ENCODE results near the gene GSTO2. TPM values are rescaled to one million over a fixed set of nuclear protein-coding genes. Genes with fewer than 3 reads are reported as not detected.
A peak's percentile ranks its signal among the peaks of the same experiment; 100 is the strongest.
"Not testable (repeated sequence)": the region's sequence is repeated elsewhere in the genome, so short reads cannot be mapped to it uniquely, and the experiment has no call there.

The GSTO2 gene
- total RNA-seq = 1 to 10 TPM; 1.4 to 1.5 TPM
- polyA plus RNA-seq = 1 to 10 TPM in 2 of 3 donors, under 1 TPM in 1; 0.15 to 2.0 (median 1.1) TPM
- total RNA-seq = 0.42 to 3.5 (median 1.8) reads per million in 6 experiments

DNA sequence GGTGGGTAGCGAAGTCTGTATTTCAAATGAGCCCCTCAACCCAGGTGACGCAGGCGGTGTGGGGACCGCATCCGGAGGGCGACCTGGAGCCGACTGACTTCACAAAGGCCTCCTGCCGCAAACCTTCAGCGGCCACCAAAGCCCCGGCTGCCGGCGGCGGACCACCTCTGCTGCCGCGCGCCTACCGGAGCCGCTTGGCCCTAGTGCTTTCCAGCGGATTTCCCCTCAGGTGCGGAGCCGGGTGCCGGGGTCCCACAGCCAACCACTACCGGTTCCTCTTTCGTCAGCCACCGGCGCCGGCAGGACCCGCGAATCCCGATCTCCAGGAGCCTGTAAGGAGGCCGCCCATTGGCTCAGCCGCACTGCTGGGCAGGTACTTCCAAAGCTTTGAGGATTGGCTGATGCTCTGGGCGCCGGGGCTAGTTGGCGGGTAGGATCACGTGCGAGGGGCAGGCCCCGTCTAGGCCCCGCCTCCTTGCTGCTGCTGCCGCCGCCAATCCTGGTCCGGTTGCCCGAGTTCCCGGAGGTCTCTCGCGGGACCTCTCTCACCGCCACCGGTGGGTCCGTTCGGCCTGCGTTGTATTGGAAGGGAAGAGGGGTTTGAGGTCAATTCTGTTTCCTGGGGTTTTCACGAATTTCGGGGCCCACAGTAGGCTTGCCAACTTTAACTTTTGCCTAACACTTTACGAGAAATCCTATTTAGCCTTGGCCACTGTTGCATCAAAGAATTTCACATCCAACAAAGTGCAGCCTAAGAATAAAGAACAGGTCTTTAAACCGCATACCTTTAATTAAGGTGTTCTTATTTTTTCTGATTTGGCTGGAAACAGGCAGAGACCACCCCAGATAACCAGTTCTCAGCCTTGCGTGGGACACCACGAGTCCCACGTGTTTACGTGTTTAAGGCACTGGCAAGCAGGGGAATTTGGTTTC, at the start of gene GSTO2:
Gene GSTO2 (plus strand): TSS at position 472 of the 933 bp plus-strand sequence. CDS start 5,732 bp downstream, outside the sequence.
- Mint-ChIP-seq H3K36me3 (peaks cover 5 to 39% (median 11%) of the 10 kb centered on the region in 3 donors), H3K27me3 (no peaks in the 10 kb centered on the region), H3K27ac (peak within 1 kb of the TSS; percentile 94 to 99 (median 98)), H3K9me3 (no peaks in the 10 kb centered on the region), H3K4me3 (peak within 1 kb of the TSS; percentile 89 to 96 (median 94)), H3K4me1 (peaks cover 13 to 51% (median 47%) of the 10 kb centered on the region in 4 donors)
- peak; percentile 89 to 94 for ATAC-seq
- DNase-seq = peak; percentile 93 to 99 (median 98)
- POLR2A ChIA-PET = interaction anchor here (0.7 to 1.6 kb wide), 6 partner anchors 10 to 148 kb away, joined by 3 to 16 read pairs (median 7); partner anchors contain the start of genes CFAP58, GSTO1 and SFR1

GRCh38 chr10:104220522-104220921, 48.5 kb upstream of the GSTO2 start:
- Mint-ChIP-seq H3K27ac (no peak overlapping the region), H3K36me3 (no peaks in the 10 kb centered on the region), H3K4me1 (no peaks in the 10 kb centered on the region), H3K9me3 (no peaks in the 10 kb centered on the region), H3K4me3 (no peak overlapping the region), H3K27me3 (peaks cover 11 to 28% (median 18%) of the 10 kb centered on the region in 5 donors)
- ATAC-seq = no peak
- POLR2A ChIA-PET = no interaction called here
- DNase-seq = no peak

- no peaks in the 10 kb centered on the region for H3K9me3 Mint-ChIP-seq
- POLR2A ChIA-PET = no interaction called here
Observed at GRCh38 chr10:104223304-104223703, 45.7 kb upstream of the GSTO2 start.

GRCh38 chr10:104230490-104230889, 38.5 kb upstream of the GSTO2 start:
- H3K9me3 Mint-ChIP-seq = peaks cover 0 to 6% (median 2%) of the 10 kb centered on the region in 9 donors
- H3K27ac Mint-ChIP-seq = peak overlapping the region in 1 of 10 donors; percentile 96
- no peak for ATAC-seq
- H3K4me1 Mint-ChIP-seq = peaks cover 5 to 17% (median 12%) of the 10 kb centered on the region in 4 donors
- H3K27me3 Mint-ChIP-seq = peaks cover 0 to 16% (median 3%) of the 10 kb centered on the region in 5 donors
- POLR2A ChIA-PET = no interaction called here
- H3K4me3 Mint-ChIP-seq = peak overlapping the region in 1 of 10 donors; percentile 87
- no peaks in the 10 kb centered on the region for H3K36me3 Mint-ChIP-seq
- DNase-seq = no peak

More at GRCh38 chr10:104223304-104223703, 45.7 kb upstream of the GSTO2 start:
- no peak overlapping the region for H3K4me3 Mint-ChIP-seq
- H3K4me1 Mint-ChIP-seq = no peaks in the 10 kb centered on the region
- no peak overlapping the region for H3K27ac Mint-ChIP-seq
- DNase-seq = no peak
- ATAC-seq = no peak
- peaks cover 13 to 28% (median 18%) of the 10 kb centered on the region in 5 donors for H3K27me3 Mint-ChIP-seq
- no peaks in the 10 kb centered on the region for H3K36me3 Mint-ChIP-seq

- peak; percentile 98 to 100 (median 99) for DNase-seq
- Mint-ChIP-seq H3K4me1 (peaks cover 5 to 17% (median 12%) of the 10 kb centered on the region in 4 donors), H3K27ac (peak within 1 kb of the TSS; percentile 48 to 96 (median 92)), H3K27me3 (peaks cover 0 to 16% (median 10%) of the 10 kb centered on the region in 5 donors), H3K9me3 (peaks cover 0 to 11% (median 5%) of the 10 kb centered on the region in 9 donors), H3K36me3 (no peaks in the 10 kb centered on the region), H3K4me3 (peak within 1 kb of the TSS; percentile 85 to 93 (median 90))
- POLR2A ChIA-PET = interaction anchor here (1.4 kb wide), 1 partner anchor 110 kb away, joined by 6 read pairs; the partner anchor contains the start of gene SFR1
- peak; percentile 97 to 99 for ATAC-seq
Observed at GRCh38 chr10:104231784-104232612, 37.0 kb upstream of the GSTO2 start, which contains the start of gene CFAP43. Gene CFAP43, minus strand, starts transcription at chr10:104232364. Its CDS starts 118 bp downstream, at chr10:104232246.

DNA sequence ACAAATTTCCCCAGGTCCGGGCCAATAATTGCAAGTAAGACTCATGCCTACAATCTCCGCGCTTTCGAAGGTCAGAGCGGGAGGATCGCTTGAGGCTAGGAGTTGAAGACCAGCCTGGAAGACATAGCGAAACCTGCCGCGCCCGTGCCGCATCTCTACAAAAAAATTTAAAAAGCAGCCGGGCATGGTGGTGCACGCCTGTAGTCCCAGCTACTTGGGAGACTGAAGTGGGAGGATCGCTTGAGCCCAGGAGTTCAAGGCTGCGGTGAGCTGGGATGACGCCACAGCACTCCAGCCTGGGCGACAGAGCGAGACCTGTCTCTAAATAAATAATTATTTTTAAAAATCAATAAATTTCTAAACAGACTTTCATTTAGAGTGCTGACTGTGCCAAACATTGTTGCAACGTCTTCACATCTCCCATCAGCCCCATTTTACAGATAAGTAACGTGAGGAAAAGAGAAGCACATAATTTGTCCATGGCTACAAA, 36.3 kb upstream of the GSTO2 start:
- DNase-seq (no peak), ATAC-seq (peak; percentile 16 to 35)
- Mint-ChIP-seq H3K9me3 (peaks cover 0 to 11% (median 5%) of the 10 kb centered on the region in 9 donors), H3K36me3 (no peaks in the 10 kb centered on the region), H3K4me1 (peaks cover 5 to 17% (median 12%) of the 10 kb centered on the region in 4 donors), H3K4me3 (peak overlapping the region; percentile 85 to 93 (median 90)), H3K27me3 (peaks cover 0 to 22% (median 14%) of the 10 kb centered on the region in 5 donors), H3K27ac (peak overlapping the region; percentile 48 to 96 (median 91))
- POLR2A ChIA-PET = interaction anchor here (1.4 kb wide), 1 partner anchor 111 kb away, joined by 6 read pairs; the partner anchor contains the start of gene SFR1

DNA sequence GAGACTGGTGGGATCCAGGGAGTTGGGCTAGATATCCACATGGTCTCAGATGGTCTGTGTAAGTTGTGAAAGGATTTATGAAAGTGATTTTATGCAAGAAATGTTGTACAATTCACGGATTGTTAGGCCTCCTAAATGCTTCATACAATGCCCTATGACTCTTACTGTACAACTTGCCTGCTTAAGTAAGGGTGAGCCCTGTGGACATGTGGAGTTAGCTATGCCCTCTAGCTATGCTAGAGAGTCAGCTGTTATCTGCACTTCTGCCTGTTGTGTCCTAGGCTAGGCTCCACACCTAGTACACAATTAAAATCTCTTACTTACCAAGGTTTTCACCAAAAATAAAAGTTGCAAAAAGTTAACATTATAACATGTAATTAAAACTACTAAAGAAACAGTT, 35.2 kb upstream of the GSTO2 start:
- peak overlapping the region; percentile 40 to 80 (median 70) for H3K4me3 Mint-ChIP-seq
- H3K9me3 Mint-ChIP-seq = peaks cover 0 to 11% (median 5%) of the 10 kb centered on the region in 9 donors
- peaks cover 3 to 24% (median 17%) of the 10 kb centered on the region in 5 donors for H3K27me3 Mint-ChIP-seq
- H3K27ac Mint-ChIP-seq = peak overlapping the region in 2 of 10 donors; percentile 13 to 46
- no peaks in the 10 kb centered on the region for H3K36me3 Mint-ChIP-seq
- POLR2A ChIA-PET = no interaction called here
- no peak for DNase-seq
- H3K4me1 Mint-ChIP-seq = peaks cover 5 to 17% (median 12%) of the 10 kb centered on the region in 4 donors
- ATAC-seq = no peak

DNA sequence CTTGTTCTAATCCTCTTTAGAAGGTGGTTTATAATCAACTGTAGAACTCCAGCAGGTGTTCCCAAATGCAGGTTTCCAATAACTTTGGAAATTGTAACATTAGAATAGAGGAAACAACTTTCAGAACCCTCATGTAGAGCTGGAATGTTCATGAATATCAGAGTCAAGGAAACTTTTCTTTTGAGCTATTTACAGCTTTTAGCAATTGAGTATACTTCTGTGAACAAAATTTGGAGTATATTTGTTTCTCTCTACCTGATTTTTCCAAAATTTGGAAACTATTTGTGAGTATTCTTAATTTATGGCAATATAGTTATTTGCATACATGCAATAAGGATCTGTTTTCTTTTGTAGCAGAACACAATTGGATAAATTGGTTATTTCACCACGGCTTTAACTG, 34.0 kb upstream of the GSTO2 start:
- Mint-ChIP-seq H3K4me3 (no peak overlapping the region), H3K27me3 (peaks cover 8 to 28% (median 19%) of the 10 kb centered on the region in 5 donors), H3K9me3 (peaks cover 0 to 11% (median 5%) of the 10 kb centered on the region in 9 donors), H3K27ac (no peak overlapping the region), H3K36me3 (no peaks in the 10 kb centered on the region), H3K4me1 (peaks cover 5 to 17% (median 12%) of the 10 kb centered on the region in 4 donors)
- no peak for ATAC-seq
- POLR2A ChIA-PET = no interaction called here
- peak in 1 of 10 donors; percentile 4 for DNase-seq

DNA sequence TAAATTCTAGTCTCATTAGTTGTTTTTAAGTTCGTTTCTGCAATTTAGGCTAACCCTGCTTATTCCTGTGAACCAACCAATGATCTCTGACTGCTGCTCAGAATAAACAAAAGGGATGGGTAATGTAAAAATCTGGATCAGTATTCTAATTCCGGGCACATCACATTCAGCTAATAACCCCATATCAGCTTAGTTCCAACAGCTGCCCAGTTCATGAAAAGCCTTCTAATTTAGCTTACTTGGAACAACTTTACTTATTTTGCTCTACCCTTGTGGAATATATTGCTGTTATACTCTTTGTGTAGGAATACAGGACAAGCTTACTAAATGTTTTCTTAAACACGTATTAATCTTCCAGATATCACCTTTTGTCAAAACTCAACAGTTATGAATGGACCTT, 33.2 kb upstream of the GSTO2 start:
- peaks cover 0 to 11% (median 5%) of the 10 kb centered on the region in 9 donors for H3K9me3 Mint-ChIP-seq
- no peaks in the 10 kb centered on the region for H3K36me3 Mint-ChIP-seq
- no peak overlapping the region for H3K4me3 Mint-ChIP-seq
- POLR2A ChIA-PET = no interaction called here
- ATAC-seq = no peak
- peaks cover 5 to 17% (median 12%) of the 10 kb centered on the region in 4 donors for H3K4me1 Mint-ChIP-seq
- DNase-seq = no peak
- H3K27ac Mint-ChIP-seq = no peak overlapping the region
- H3K27me3 Mint-ChIP-seq = peaks cover 11 to 29% (median 19%) of the 10 kb centered on the region in 5 donors

DNA sequence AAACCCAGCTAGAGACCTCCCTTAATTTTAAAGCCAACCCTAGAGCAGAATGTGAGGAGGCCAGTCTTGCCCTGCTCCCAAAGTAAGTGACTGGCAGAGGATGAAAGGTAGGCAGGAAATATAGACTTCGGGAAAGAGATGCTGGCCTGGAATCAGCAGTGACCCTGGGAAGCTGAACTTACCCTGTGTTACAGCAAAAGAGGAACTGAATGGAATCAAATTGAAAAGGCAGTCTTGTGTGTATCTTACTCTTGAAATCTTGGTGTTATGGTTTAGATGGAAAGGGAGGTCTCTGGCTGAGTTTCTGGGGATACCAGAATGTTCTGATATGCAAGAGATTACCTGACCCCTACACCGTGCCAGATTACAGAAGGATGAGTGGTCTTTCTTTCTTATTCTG, 28.9 kb upstream of the GSTO2 start:
- POLR2A ChIA-PET = no interaction called here
- peak overlapping the region in 1 of 10 donors; percentile 74 for H3K27ac Mint-ChIP-seq

DNA sequence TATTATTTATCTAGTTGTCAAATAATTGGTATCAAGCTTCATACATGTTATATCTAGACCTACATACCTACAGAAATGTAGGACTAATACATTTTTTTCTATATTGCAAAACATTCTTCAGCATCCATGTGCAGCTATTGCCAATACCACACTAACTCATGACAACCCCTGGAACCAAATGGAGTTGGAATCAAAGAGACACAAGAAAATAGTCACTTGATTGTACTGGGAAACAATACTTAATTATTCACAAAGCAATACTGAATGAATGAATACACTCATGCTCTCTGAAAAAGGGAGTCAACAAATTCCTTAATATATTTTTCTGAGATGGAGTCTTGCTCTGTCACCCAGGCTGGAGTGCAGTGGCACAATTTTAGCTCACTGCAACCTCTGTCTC, 26.4 kb upstream of the GSTO2 start:
- POLR2A ChIA-PET = no interaction called here
- DNase-seq (no peak), ATAC-seq (no peak)
- H3K4me3 Mint-ChIP-seq = no peak overlapping the region
- peaks cover 0 to 2% (median 0%) of the 10 kb centered on the region in 9 donors for H3K9me3 Mint-ChIP-seq
- H3K4me1 Mint-ChIP-seq = peaks cover 0 to 4% (median 0%) of the 10 kb centered on the region in 4 donors
- H3K27ac Mint-ChIP-seq = no peak overlapping the region
- H3K36me3 Mint-ChIP-seq = no peaks in the 10 kb centered on the region
- H3K27me3 Mint-ChIP-seq = peaks cover 8 to 24% (median 16%) of the 10 kb centered on the region in 5 donors

More for the DNA sequence above, 28.9 kb upstream of the GSTO2 start:
- H3K27me3 Mint-ChIP-seq = peaks cover 16 to 36% (median 18%) of the 10 kb centered on the region in 5 donors
- no peaks in the 10 kb centered on the region for H3K36me3 Mint-ChIP-seq
- H3K4me3 Mint-ChIP-seq = no peak overlapping the region
- ATAC-seq (no peak), DNase-seq (no peak)
- peaks cover 0 to 11% (median 5%) of the 10 kb centered on the region in 9 donors for H3K9me3 Mint-ChIP-seq
- no peaks in the 10 kb centered on the region for H3K4me1 Mint-ChIP-seq

DNA sequence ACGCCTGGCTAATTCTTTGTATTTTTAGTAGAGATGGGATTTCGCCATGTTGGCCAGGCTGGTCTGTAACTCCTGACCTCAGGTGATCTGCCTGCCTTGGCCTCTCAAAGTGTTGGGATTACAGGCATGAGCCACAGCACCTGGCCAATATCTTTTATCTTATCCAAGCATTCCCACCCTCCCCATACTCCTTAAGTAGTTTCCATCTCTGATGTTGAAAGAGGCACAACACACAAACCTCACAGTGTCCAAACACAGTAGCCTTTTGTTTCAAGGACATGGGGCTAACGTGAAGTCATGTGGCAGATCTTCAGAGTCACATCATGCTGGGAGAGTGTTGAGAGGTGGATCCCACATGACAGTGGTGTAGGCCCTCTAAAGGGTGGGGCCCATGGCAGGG, 26.0 kb upstream of the GSTO2 start:
- H3K36me3 Mint-ChIP-seq, H3K9me3 Mint-ChIP-seq, H3K4me3 Mint-ChIP-seq, ATAC-seq, POLR2A ChIA-PET, H3K4me1 Mint-ChIP-seq, DNase-seq: not testable (repeated sequence)
- Mint-ChIP-seq H3K27ac (peak overlapping the region in 1 of 10 donors; percentile 24), H3K27me3 (peaks cover 6 to 22% (median 15%) of the 10 kb centered on the region in 5 donors)

Measured in naive thymus-derived CD8-positive, alpha-beta T cell (primary cell).